IMR-90 (cell line): ENCODE measurements around the gene DNAAF3. TPM values are rescaled to one million over a fixed set of nuclear protein-coding genes. Genes with fewer than 3 reads are reported as not detected.
A peak's percentile ranks its signal among the peaks of the same experiment; 100 is the strongest.

Experiments
- ATAC-seq: fragments of 200-7000 bp; cut with Tn5 transposase; 2 replicates; pipeline ENCODE4 v1.9.1; 2020; ENCODE audit warnings: low read depth, mild to moderate bottlenecking, moderate library complexity
- BruUV-seq: library from RNA; stranded (reverse); fragments of 400-500 nt; replicated peaks from 2 replicates; lab custom pipeline; 2021; lab: Mats Ljungman, UMichigan
- CTCF ChIA-PET: fragments of 300-600 bp; formaldehyde crosslinking; extraction: SDS; loops from one replicate; lab custom pipeline; 2021; ENCODE audit warnings: antibody characterized with exemption; lab: Yijun Ruan, JAX
- POLR2A ChIA-PET: fragments of 300-600 bp; sonication (Branson Sonifier 250); formaldehyde crosslinking; loops from one replicate; lab custom pipeline; 2022; ENCODE audit warnings: antibody characterized with exemption; ENCODE audit not compliant: unreplicated experiment; lab: Charles Lee
- DNase-seq: peaks from one replicate; pipeline ENCODE4 v3.0.0; 2013
- H2AFZ ChIP-seq: replicated peaks from 2 replicates; pipeline ENCODE3; 2013; ENCODE audit warnings: low read length, mild to moderate bottlenecking; ENCODE audit not compliant: poor library complexity
- H2AK5ac ChIP-seq: 2 replicates; pipeline ENCODE4 v1.6.1; 2013; ENCODE audit warnings: low read depth, low read length, inconsistent platforms
- H2AK9ac ChIP-seq: replicated peaks from 2 replicates; pipeline ENCODE3; 2013; ENCODE audit warnings: mild to moderate bottlenecking, low read depth, low read length, moderate library complexity; ENCODE audit not compliant: poor library complexity
- H2BK120ac ChIP-seq: 2 replicates; pipeline ENCODE4 v1.6.1; 2013; ENCODE audit warnings: low read depth, low read length, inconsistent platforms
- H2BK15ac ChIP-seq: 3 replicates; pipeline ENCODE4 v1.6.1; 2013; ENCODE audit warnings: low read depth, low read length, inconsistent platforms
- H2BK20ac ChIP-seq: 2 replicates; pipeline ENCODE4 v1.6.1; 2013; ENCODE audit warnings: low read depth, mild to moderate bottlenecking, inconsistent platforms, low read length, moderate library complexity
- H2BK5ac ChIP-seq: 2 replicates; pipeline ENCODE4 v1.6.1; 2013; ENCODE audit warnings: mild to moderate bottlenecking, low read depth, low read length, inconsistent platforms; ENCODE audit not compliant: poor library complexity, severe bottlenecking
- H3K14ac ChIP-seq: replicated peaks from 2 replicates; pipeline ENCODE4 v1.6.1; 2013; ENCODE audit warnings: low read depth, low read length, inconsistent platforms
- H3K18ac ChIP-seq: 2 replicates; pipeline ENCODE4 v1.6.1; 2013; ENCODE audit warnings: low read depth, low read length, control low read depth
- H3K23ac ChIP-seq: 2 replicates; pipeline ENCODE4 v1.6.1; 2013; ENCODE audit warnings: low read depth, low read length, inconsistent platforms
- H3K27ac ChIP-seq: 2 replicates; pipeline ENCODE4 v1.5.1; 2013; ENCODE audit warnings: mild to moderate bottlenecking, control low read depth, low read length; ENCODE audit not compliant: insufficient read depth
- H3K27me3 ChIP-seq: 2 replicates; pipeline ENCODE4 v1.6.1; 2013; ENCODE audit warnings: low read length; ENCODE audit not compliant: control insufficient read depth, insufficient read depth
- H3K36me3 ChIP-seq: 2 replicates; pipeline ENCODE4 v1.6.1; 2013; ENCODE audit warnings: low read length, mixed read lengths; ENCODE audit not compliant: control insufficient read depth, insufficient read depth
- H3K4ac ChIP-seq: 2 replicates; pipeline ENCODE4 v1.6.1; 2013; ENCODE audit warnings: low read depth, low read length, inconsistent platforms
- H3K4me1 ChIP-seq: 2 replicates; pipeline ENCODE4 v1.6.1; 2013; ENCODE audit warnings: low read length, mixed read lengths; ENCODE audit not compliant: control insufficient read depth, insufficient read depth
- H3K4me2 ChIP-seq: 2 replicates; pipeline ENCODE4 v1.6.1; 2013; ENCODE audit warnings: low read depth, mild to moderate bottlenecking, control low read depth, low read length, moderate library complexity
- H3K4me3 ChIP-seq: 2 replicates; pipeline ENCODE4 v1.5.1; 2013; ENCODE audit warnings: low read depth, mild to moderate bottlenecking, control low read depth, low read length, moderate library complexity; ENCODE audit not compliant: insufficient read depth
- H3K56ac ChIP-seq: 2 replicates; pipeline ENCODE4 v1.6.1; 2013; ENCODE audit warnings: low read length, inconsistent platforms; ENCODE audit not compliant: insufficient read depth; ENCODE audit errors: extremely low read depth
- H3K79me1 ChIP-seq, 2 experiments: 2 replicates each; pipeline ENCODE4 v1.6.1; 2013; ENCODE audit warnings: low read length in 2 of 2, inconsistent platforms in 1 of 2, low read depth in 1 of 2
- H3K9ac ChIP-seq: 2 replicates; pipeline ENCODE4 v1.6.1; 2013; ENCODE audit warnings: low read depth, low read length, control low read depth
- H3K9me1 ChIP-seq: 2 replicates; pipeline ENCODE4 v1.6.1; 2013; ENCODE audit warnings: low read length, inconsistent platforms; ENCODE audit not compliant: insufficient read depth
- H3K9me3 ChIP-seq: 2 replicates; pipeline ENCODE4 v1.6.1; 2013; ENCODE audit warnings: low read length; ENCODE audit not compliant: control insufficient read depth, insufficient read depth
- H4K20me1 ChIP-seq: 2 replicates; pipeline ENCODE4 v1.6.1; 2013; ENCODE audit warnings: low read length, inconsistent platforms; ENCODE audit not compliant: insufficient read depth
- H4K5ac ChIP-seq: 2 replicates; pipeline ENCODE4 v1.6.1; 2013; ENCODE audit warnings: mild to moderate bottlenecking, low read depth, low read length, control low read depth
- H4K8ac ChIP-seq, 2 experiments: 2 replicates each; pipeline ENCODE4 v1.6.1; 2013; ENCODE audit warnings: low read depth in 2 of 2, low read length in 2 of 2, control low read depth in 1 of 2, inconsistent platforms in 1 of 2
- H4K91ac ChIP-seq: 2 replicates; pipeline ENCODE4 v1.6.1; 2013; ENCODE audit warnings: low read depth, low read length, inconsistent platforms; ENCODE audit not compliant: insufficient read depth
- CHD1 ChIP-seq: IDR thresholded peaks from 2 replicates; pipeline ENCODE4 v1.6.1; 2012; ENCODE audit warnings: low read depth, low read length, improper control_type of control experiment
- ELK1 ChIP-seq: fragments of 150-350 bp; IDR thresholded peaks from 2 replicates; pipeline ENCODE4 v1.6.1; 2016; ENCODE audit warnings: low read depth, mild to moderate bottlenecking, low read length, moderate library complexity, borderline replicate concordance
- FOS ChIP-seq: fragments of 150-350 bp; IDR thresholded peaks from 2 replicates; pipeline ENCODE4 v1.6.1; 2016; ENCODE audit warnings: low read depth, low read length
- MAFK ChIP-seq: IDR thresholded peaks from 2 replicates; pipeline ENCODE4 v1.6.1; 2012; ENCODE audit warnings: low read depth, low read length, improper control_type of control experiment
- MAZ ChIP-seq: IDR thresholded peaks from 2 replicates; pipeline ENCODE4 v1.6.1; 2012; ENCODE audit warnings: low read depth, mild to moderate bottlenecking, low read length, improper control_type of control experiment, moderate library complexity, borderline replicate concordance
- MXI1 ChIP-seq: IDR thresholded peaks from 2 replicates; pipeline ENCODE4 v1.6.1; 2012; ENCODE audit warnings: low read depth, mild to moderate bottlenecking, low read length, moderate library complexity, borderline replicate concordance
- RFX5 ChIP-seq: IDR thresholded peaks from 2 replicates; pipeline ENCODE4 v1.8.0; 2012; ENCODE audit warnings: low read depth, mild to moderate bottlenecking, low read length, moderate library complexity
- USF2 ChIP-seq: fragments of 150-350 bp; IDR thresholded peaks from 2 replicates; pipeline ENCODE4 v1.6.1; 2017; ENCODE audit warnings: mild to moderate bottlenecking, antibody characterized with exemption, low read length, low read depth
- whole genome bisulfite sequencing, 2 experiments: methylation state at CpG; one replicate each; pipeline versions ENCODE4 v1.1.5 to v1.1.7; 2013; ENCODE audit warnings: missing lambda C conversion rate in 2 of 2; ENCODE audit not compliant: insufficient read length in 1 of 2; ENCODE audit errors: extremely low coverage in 2 of 2; 5-methylcytosine and 5-hydroxymethylcytosine counted together
- dilution Hi-C: fragments of 300-500 bp; cut with HindIII; formaldehyde crosslinking; loops from one replicate; pipeline ENCODE4 v1.14.3; 2018; ENCODE audit warnings: low sequenced_read_pairs; ENCODE audit not compliant: unreplicated experiment
- in situ Hi-C: fragments of 300-500 bp; cut with MboI; formaldehyde crosslinking; loops from 3 replicates; pipeline ENCODE4 v1.14.3; 2019; ENCODE audit warnings: low sequenced_read_pairs, inconsistent platforms, mixed read lengths
- intact Hi-C: fragments of 100-400 bp; cut with micrococcal nuclease; formaldehyde crosslinking; loops from 2 replicates; pipeline ENCODE4 v1.10.0; 2022
- polyA plus RNA-seq, 3 experiments: library from polyadenylated mRNA; depleted of rRNA; stranded (reverse); fragments of >200 nt; gene quantifications; 2 replicates each; pipeline ENCODE4 v1.2.3, GENCODE V29; 2012; ENCODE audit warnings: low replicate concordance in 1 of 3
- total RNA-seq: library from RNA; depleted of rRNA; stranded (reverse); fragments of >200 nt; gene quantifications from 2 replicates; pipeline ENCODE4 v1.2.3, GENCODE V29; 2012

DNAAF3 gene
- total and polyA plus RNA-seq, 2 of the 4 experiments (the other 2 are of a cell fraction) = 0.34 TPM; not detected in 1

GRCh38 chr19:55112777-55113569, 53.4 kb downstream of the DNAAF3 start:
- Histone ChIP-seq H3K4me1 (peaks cover 13% of the 10 kb centered on the region), H3K9ac (no peak overlapping the region), H2AK5ac (no peak overlapping the region), H2AFZ (no peak overlapping the region), H3K18ac (no peak overlapping the region), H3K4me3 (no peak overlapping the region), H3K36me3 (peaks cover 22% of the 10 kb centered on the region), H3K23ac (no peak overlapping the region), H4K5ac (no peak overlapping the region), H3K4me2 (no peak overlapping the region), H2BK20ac (no peak overlapping the region), H3K27ac (no peak overlapping the region), H3K4ac (no peak overlapping the region), H3K79me1 (peaks cover 19 to 71% of the 10 kb centered on the region in 2 experiments), H2BK5ac (no peak overlapping the region), H3K56ac (no peak overlapping the region), H2AK9ac (peak overlapping the region; percentile 73), H3K14ac (no peak overlapping the region), H2BK15ac (no peak overlapping the region), H3K27me3 (no peaks in the 10 kb centered on the region), H2BK120ac (no peak overlapping the region), H3K9me1 (peaks cover 3% of the 10 kb centered on the region), H4K20me1 (peaks cover 73% of the 10 kb centered on the region), H4K91ac (no peak overlapping the region), H3K9me3 (no peaks in the 10 kb centered on the region), H4K8ac (no peak overlapping the region)
- 95% methylated on average over 7 of the region's 23 CpGs; no CpG with 5 or more reads in 1 of the 2 experiments for WGBS, 2 experiments
- ChIA-PET CTCF (interaction anchor here (0.6 kb wide), 1 partner anchor 25 kb away, joined by 3 read pairs; no protein-coding TSS in a partner anchor), POLR2A (no interaction called here)
- TF ChIP-seq MAFK (no peak), FOS (no peak), USF2 (no peak), CHD1 (no peak), ELK1 (no peak), RFX5 (no peak), MAZ (no peak), MXI1 (no peak)
- DNase-seq (no peak), ATAC-seq (no peak)
- intact Hi-C loops (no loop called here), dilution Hi-C loops (no loop called here), in situ Hi-C loops (loop anchor here (25.0 kb wide), 1 partner anchor 524 kb away; the partner anchor contains the start of genes CCDC106, ZNF580 and ZNF581)
- no TSS peak for BruUV-seq
